Measurements from ENCODE around the gene VPS37D.

GRCh38 chr7:73650524-73650923 lies 17.1 kb upstream of the VPS37D start:
- TF ChIP-seq, protein P1, sequence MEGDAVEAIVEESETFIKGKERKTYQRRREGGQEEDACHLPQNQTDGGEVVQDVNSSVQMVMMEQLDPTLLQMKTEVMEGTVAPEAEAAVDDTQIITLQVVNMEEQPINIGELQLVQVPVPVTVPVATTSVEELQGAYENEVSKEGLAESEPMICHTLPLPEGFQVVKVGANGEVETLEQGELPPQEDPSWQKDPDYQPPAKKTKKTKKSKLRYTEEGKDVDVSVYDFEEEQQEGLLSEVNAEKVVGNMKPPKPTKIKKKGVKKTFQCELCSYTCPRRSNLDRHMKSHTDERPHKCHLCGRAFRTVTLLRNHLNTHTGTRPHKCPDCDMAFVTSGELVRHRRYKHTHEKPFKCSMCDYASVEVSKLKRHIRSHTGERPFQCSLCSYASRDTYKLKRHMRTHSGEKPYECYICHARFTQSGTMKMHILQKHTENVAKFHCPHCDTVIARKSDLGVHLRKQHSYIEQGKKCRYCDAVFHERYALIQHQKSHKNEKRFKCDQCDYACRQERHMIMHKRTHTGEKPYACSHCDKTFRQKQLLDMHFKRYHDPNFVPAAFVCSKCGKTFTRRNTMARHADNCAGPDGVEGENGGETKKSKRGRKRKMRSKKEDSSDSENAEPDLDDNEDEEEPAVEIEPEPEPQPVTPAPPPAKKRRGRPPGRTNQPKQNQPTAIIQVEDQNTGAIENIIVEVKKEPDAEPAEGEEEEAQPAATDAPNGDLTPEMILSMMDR (IDR thresholded peaks at IDR 0.05) = no peak
- TF ChIP-seq POLR2A (IDR thresholded peaks at IDR 0.05) = no peak
- no peak for TF ChIP-seq EP300 (IDR thresholded peaks at IDR 0.05)

All from sigmoid colon (tissue), 4 donors.